H1 (cell line): ENCODE data around the gene FOXN3. TPM values are rescaled to one million over a fixed set of nuclear protein-coding genes. Genes with fewer than 3 reads are reported as not detected.

ENCODE experiments used
- BACH1 ChIP-seq: IDR thresholded peaks from 2 replicates; pipeline ENCODE4 v1.6.1; 2012; ENCODE audit warnings: low read length, improper control_type of control experiment
- BRCA1 ChIP-seq: IDR thresholded peaks from 2 replicates; pipeline ENCODE4 v1.6.1; 2012; ENCODE audit warnings: low read depth, low read length, improper control_type of control experiment
- CHD7 ChIP-seq: fragments of 300-600 bp; sonication (generic); IDR thresholded peaks from 2 replicates; pipeline ENCODE4 v1.7.1; 2012; ENCODE audit warnings: low read length, moderate library complexity, mild to moderate bottlenecking, inconsistent platforms; ENCODE audit not compliant: insufficient replicate concordance
- CTCF ChIP-seq, 3 experiments: IDR thresholded peaks; 1 replicate in 2 of 3; 2 replicates in 1 of 3; pipeline versions ENCODE4 v1.5.1 to v1.6.1; 2011; ENCODE audit warnings: low read length in 3 of 3, mild to moderate bottlenecking in 3 of 3, inconsistent platforms in 2 of 3, low read depth in 1 of 3, moderate library complexity in 1 of 3; ENCODE audit not compliant: insufficient read depth in 1 of 3; ENCODE audit errors: control extremely low read depth in 1 of 3
- HDAC2 ChIP-seq, 2 experiments: fragments of 300-600 bp in 1 of 2; sonication (generic) in 1 of 2; IDR thresholded peaks; 2 replicates each; pipeline ENCODE4 v1.6.1; 2011 to 2012; ENCODE audit warnings: low read depth in 2 of 2, low read length in 2 of 2, mild to moderate bottlenecking in 2 of 2, moderate library complexity in 2 of 2, borderline replicate concordance in 1 of 2, inconsistent platforms in 1 of 2
- POLR2A ChIP-seq, 2 experiments: IDR thresholded peaks; 1 replicate in 1 of 2; 2 replicates in 1 of 2; pipeline ENCODE4 v1.6.1; 2011; ENCODE audit warnings: low read depth in 2 of 2, low read length in 2 of 2, mild to moderate bottlenecking in 2 of 2; ENCODE audit errors: control extremely low read depth in 1 of 2
- POLR2AphosphoS5 ChIP-seq: IDR thresholded peaks from 2 replicates; pipeline ENCODE4 v1.6.1; 2011; ENCODE audit warnings: low read depth, low read length
- TCF12 ChIP-seq: IDR thresholded peaks from 2 replicates; pipeline ENCODE4 v1.6.1; 2011; ENCODE audit warnings: low read depth, mild to moderate bottlenecking, low read length
- polyA plus RNA-seq, 7 experiments: library from polyadenylated mRNA; depleted of rRNA in 3 of 7; stranded (reverse) in 5 of 7; unstranded in 2 of 7; fragments of >200 nt in 5 of 7; fragments of 200-250 nt in 2 of 7; gene quantifications; 1 replicate in 5 of 7; 2 replicates in 1 of 7; 4 replicates in 1 of 7; pipeline versions ENCODE4 v1.2.1 to v1.2.3, GENCODE V29; 2011 to 2013; ENCODE audit warnings: missing spikeins in 2 of 7, mixed read lengths in 2 of 7
- total RNA-seq: library from RNA; stranded (reverse); fragmentation: NEBNext Ultra II Directional; extraction: Animal tissue kit (Norgen Biotek cat#: 25700); gene quantifications from 2 replicates; pipeline ENCODE4 v1.2.1, GENCODE V29; 2021

The FOXN3 gene
- total and polyA plus RNA-seq, 2 of the 8 experiments (the other 6 are each of a cell fraction or from before 2014, with no cell fraction given): 52.6 to 178 TPM

DNA sequence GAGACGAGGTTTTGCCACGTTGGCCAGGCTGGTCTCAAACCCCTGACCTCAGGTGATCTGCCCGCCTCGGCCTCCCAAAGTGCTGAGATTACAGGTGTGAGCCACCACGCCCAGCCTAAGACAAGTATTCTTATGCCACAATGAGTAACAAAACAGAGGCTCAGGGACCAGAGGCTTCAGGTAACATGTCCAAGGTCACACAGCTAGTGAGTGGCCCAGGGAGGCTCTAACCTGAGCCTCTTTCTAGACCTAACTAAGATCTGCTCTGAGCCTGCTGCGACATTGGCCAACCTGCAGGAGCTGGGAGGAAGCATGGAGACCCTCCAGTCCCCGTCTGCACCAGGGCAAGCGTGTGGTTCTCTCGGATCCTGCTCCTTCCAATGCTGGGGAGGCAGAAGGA lies 77.9 kb downstream of the FOXN3 start (continued):
- TF ChIP-seq CHD7: no peak
- TF ChIP-seq POLR2AphosphoS5: no peak
- no peak for TF ChIP-seq TCF12
- TF ChIP-seq BRCA1: no peak
- TF ChIP-seq BACH1: no peak
- no peak for TF ChIP-seq HDAC2 (IDR thresholded peaks at IDR 0.05; ENCODE audit: borderline replicate concordance in 1 of 2, low read depth in 2 of 2, low read length in 2 of 2)
- no peak for TF ChIP-seq POLR2A (IDR thresholded peaks at IDR 0.05; ENCODE audit: control extremely low read depth in 1 of 2, low read depth in 2 of 2, low read length in 2 of 2)
- no peak for TF ChIP-seq CTCF (IDR thresholded peaks at IDR 0.05; ENCODE audit: control extremely low read depth in 1 of 3, insufficient read depth in 1 of 3, low read depth in 1 of 3, low read length in 3 of 3)
